GM21447 (cell line): ENCODE data around the gene UCHL3.

Experiments
- ATAC-seq: cut with Tn5 transposase; IDR thresholded peaks from one replicate; pipeline ENCODE4 v1.9.1; 2021; ENCODE audit not compliant: unreplicated experiment

UCHL3 gene

GRCh38 chr13:75620020-75620419 is 70.4 kb downstream of the UCHL3 start:
- ATAC-seq: no peak

DNA sequence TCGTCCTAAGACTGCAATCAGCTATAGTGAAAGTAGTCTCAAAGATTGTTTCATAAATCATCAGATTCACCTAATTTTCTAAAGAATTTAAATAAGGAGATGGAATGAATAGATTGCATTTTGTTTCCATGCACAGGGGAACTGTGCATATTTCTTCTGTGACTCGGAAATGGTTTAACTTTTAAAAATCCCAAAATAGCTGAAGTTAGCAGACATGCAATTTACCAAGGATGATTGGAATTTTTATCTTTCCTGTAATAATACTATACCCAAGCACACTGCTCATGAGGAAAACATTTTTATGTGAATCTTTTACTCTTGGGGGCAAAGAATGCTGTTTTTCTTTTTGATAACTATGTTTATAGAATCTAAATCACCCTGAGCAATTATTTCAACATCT is 71.6 kb downstream of the UCHL3 start:
- no peak for ATAC-seq

DNA sequence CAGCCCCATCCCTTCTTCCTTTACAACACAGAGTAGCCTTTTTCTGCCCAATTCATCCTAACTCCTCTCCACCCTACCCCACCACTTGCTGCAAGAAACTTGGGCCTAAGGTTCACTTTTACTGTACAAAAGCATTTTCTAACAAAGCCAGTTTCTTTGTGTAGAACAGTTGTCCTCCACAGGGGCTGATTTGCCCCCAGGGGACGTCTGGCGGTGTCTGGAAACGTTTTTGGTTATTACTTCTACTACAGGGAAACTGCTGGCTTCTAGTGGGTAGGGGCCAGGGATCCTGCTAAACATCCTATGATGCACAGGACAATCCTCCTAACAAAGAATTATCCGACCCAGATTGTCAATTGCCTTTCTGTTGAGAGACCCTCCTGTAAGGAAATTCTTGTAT is 79.2 kb downstream of the UCHL3 start:
- ATAC-seq: no peak

DNA sequence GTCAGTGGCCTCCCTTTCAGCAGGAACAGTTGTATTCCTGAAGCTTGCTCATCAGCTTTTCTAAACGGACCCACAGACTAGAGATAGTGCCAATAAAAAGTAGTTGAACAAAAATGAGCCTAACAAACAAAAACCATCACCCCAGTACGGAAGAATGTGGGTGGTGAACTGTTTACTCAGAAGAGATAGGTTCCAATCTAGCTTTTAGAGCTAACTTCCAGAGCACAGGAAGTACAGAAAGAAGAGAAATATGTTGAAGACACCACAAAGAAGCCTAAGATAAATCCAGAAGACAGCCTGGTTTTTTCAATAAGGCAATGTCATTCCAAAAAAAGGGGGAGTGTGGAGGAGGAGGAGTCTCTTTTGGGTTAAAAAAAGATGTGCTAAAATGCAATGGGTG is 83.7 kb downstream of the UCHL3 start:
- ATAC-seq: no peak

DNA sequence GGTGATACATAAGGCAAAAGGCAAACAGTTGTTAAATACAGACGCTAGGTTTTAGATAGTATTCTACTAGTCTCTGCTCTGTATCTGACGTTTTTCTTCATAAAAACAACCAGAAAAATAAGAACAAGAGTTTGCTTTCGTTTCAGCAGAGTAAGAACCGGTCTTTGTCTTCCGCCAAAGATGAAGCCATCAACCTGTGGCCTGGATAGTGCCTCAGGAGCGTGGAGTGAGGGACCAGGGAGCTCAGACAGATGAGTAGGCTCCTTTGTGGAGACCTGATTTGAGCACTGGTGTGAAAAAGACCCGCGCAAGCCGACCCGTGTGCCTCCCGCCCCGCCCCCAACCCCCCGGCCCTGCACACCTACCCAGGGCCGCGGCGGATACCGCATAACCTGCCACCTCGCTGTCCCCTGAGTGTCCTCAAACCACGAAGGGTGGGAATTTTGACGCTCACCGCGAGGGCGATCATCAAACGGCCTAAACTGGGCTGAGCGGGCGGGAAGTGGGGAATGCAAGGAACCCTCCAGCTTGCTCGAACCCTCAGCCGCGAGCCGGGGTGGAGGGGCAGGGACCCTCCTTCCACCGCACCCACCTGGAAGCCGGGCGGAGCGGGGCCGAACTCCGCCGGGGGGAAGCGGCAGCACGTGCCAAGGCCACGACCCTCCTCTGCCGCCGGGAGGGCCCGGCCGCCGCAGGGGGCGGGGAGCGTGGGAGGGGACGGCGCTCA is 85.7 kb downstream of the UCHL3 start:
- ATAC-seq: no peak

DNA sequence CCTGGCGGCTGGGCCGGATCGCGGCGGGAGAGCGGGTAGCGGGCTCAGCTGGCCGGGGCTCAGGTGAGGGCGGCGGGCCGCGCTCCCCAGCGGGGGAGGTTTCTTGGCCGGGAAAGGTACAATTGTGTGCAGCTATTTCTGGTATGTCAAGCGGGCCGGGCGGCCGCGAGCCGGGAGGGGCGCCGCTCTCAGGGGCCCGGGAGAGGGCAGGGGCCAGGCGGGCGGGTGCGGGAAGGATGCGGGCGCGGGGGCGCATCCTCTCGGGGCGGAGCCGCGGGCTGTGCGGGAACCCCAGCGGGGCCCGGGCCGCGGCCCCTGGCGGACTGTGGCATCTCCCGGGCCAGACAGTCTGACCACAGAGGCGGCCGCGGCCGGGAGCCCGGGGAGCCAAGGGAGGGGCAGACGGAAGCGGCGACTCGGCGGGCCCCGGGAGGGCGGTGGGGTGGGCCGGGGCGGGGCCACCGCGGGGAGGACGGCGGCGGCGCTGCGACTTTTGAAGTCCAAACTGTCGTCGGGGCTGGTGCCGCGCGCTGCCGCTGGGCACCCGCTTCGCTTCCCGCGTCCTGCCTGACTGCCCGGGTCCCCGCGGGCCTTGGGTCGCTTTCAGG is 86.3 kb downstream of the UCHL3 start, which contains the start of gene LMO7:
TSS of gene LMO7 (plus strand) at position 503 of the 608 bp plus-strand sequence. CDS start 328 bp downstream, outside the sequence.
- ATAC-seq: peak; percentile 65

DNA sequence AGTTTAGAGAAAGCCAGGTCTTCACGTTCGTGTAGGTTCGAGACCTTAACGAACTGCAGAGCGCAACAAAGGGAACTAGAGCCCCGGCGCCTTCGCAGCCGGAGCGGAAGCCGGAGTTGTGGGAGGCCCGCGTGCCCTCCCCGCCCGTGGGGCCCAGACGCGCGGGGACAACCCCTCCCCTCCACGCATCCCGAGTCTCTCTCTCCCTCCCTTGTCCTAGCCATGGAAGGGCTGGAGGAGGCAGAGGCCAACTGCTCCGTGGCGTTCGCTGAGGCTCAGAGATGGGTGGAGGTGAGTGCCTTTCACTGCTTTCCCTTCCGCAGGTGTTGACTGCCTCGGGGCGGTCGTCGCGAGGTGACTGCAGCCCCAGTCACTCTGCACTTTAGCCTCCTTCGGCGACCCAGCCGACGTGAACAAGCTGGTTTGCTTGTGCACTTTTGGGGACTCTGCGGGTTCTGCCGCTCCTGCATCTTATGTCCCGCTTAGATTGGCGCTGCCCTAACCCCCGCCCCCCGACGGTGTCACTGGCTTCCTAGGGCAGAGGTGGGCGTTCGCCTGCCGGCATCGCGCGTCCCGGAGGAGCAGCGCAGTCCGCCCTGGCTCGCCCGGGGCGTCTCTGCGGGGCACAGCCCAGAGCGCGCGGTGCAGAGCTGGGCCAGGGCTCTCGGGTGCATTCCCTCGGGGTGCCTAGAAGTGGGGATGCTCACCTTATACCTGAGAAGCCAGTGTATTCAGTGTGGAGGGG is 87.0 kb downstream of the UCHL3 start:
- ATAC-seq: peak; percentile 61

GRCh38 chr13:75637181-75637750 is 87.7 kb downstream of the UCHL3 start:
- no peak for ATAC-seq

GRCh38 chr13:75639454-75639853 is 89.9 kb downstream of the UCHL3 start:
- no peak for ATAC-seq

DNA sequence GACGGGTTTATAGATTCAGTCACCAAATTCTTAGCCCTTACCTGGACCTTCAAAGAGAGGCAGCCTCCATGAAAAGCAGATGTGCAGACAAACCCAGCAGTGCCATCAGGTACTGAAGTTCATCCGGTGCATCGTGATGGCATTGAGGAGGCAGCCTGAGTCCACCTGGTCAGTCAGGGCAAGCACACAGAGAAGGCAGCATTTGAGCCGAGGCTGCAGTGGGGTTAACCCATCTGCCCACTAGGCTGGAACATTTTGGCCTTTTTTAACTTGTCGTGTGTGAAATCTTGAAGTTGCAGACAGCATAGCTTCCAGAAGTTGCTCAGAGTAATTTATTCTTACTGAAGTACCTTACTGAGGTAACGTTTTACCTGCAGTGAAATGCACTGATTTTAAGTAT is 91.4 kb downstream of the UCHL3 start:
- ATAC-seq: no peak

GRCh38 chr13:75643182-75643581 is 93.6 kb downstream of the UCHL3 start:
- no peak for ATAC-seq

DNA sequence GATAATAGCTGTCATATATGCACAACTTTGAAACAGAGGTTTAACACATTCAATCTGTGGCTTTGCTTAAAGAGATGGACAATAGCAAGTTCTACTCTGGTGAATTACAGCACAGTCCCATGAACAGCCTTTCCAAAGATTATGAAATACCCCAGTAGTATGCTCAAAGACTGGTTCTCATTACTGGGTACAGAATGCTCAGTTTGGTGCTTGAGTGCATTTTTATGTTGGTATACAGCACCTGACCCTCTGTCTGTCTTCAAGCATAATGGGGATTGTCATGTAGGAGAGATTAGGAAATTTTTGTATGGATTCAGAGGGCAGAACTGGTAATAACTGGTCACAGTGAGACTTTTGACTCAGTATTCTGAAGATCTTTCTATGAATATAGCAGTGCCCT is 94.1 kb downstream of the UCHL3 start:
- no peak for ATAC-seq

GRCh38 chr13:75645141-75645540 is 95.5 kb downstream of the UCHL3 start:
- ATAC-seq: no peak

GRCh38 chr13:75647126-75647784 is 97.7 kb downstream of the UCHL3 start:
- ATAC-seq: peak; percentile 82

DNA sequence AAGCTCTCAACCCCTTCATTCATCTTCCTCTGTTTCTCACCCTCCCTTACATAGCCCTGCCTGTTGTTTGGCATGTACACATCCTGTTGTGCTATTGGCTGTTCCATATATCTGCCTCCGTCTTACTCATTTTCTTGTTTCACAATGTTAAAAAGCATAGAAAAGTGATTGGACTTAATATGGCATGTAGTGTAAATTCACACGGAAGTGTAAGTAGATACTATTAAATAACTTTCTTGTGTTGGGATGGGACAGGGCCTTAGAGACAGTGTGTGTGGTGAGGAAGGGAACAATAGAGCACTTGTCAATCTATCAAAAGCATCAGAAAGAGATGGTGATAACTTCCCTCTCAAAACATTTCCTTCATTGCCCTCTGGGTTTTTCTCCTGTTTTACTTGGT is 98.9 kb downstream of the UCHL3 start:
- ATAC-seq: no peak

GRCh38 chr13:75651013-75651412 is 101.4 kb downstream of the UCHL3 start:
- no peak for ATAC-seq

DNA sequence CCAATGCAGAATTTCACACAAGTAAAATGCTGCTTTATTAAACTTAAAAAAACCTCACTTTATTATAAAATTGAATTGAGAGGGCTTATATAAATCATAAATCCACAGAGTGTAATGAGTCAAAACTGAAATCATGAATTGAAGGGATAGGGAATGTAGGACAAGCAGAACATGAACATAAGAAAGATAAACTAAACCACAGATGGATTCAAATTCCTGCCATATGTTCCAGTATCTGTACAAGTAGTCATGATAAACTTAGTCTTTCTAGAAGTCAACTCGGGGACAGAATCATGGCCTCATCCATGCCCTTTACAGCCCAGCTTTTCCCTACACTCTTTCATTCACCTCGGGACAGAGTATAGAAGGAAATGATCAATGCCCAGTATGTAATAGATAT is 103.1 kb downstream of the UCHL3 start:
- ATAC-seq: no peak
